Stromal cell of bone marrow (primary cell): Measurements from ENCODE around the gene SSBP4.
A peak's percentile ranks its signal among the peaks of the same experiment; 100 is the strongest.

Experiments
- DNase-seq: peaks from one replicate; pipeline ENCODE4 v3.0.0-alpha.2; 2012; ENCODE audit warnings: low read depth

SSBP4 gene

DNA sequence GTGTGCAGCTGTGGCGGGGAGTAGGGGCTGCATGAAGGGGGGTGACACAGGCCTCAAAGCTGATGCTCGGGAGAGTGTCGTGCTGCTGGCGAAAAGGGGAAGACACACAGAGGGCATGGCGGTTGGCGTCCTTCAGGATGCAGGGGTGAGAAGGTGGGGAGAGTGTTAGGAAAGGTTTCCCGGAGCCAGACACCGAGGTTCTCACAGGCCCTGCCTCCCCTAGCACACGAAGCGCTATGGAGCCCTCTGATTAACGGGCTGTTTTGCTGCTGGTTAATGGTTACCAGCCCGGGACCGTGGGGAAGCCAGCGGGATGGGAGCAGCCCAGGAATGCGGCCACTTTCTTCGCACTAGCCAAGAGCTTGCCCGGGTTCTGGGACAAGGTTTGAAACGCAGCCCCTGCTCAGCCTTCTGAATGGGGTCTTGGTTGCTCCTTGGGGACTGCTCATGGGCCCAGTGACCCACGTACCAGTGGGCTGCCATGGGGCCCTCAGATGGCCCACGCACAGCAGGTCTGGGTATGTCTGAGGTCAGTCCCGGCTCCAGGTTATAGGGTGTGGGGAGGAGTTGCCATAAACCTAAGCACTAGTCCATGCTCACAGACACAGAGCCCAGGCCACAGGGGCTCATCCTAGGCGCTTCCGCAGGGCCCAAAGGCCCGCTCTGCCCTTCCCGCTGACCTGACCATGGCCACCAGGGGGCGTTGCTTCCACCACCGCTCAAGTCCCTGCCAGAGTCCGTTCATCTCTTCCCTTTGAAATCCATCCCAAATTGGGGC is 50.1 kb downstream of the SSBP4 start:
- no peak for DNase-seq

DNA sequence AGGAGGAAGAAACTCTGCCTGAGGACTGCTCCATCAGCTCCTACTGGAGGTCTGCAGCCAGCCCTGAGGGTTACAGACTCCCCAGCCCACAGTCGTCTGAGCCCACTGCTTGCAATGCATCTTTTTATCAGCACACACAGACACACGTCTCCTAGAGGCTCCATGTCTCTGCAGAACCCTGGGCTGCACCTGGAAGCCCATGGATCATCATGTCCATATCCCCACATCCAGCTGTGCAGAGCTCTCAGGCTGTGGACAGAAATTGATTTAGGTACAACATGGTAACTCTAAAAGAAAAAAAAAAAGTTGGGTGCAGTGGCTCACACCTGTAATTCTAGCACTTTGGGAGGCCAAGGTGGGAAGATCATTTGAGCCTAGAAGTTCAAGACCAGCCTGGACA is 51.6 kb downstream of the SSBP4 start:
- DNase-seq = no peak

DNA sequence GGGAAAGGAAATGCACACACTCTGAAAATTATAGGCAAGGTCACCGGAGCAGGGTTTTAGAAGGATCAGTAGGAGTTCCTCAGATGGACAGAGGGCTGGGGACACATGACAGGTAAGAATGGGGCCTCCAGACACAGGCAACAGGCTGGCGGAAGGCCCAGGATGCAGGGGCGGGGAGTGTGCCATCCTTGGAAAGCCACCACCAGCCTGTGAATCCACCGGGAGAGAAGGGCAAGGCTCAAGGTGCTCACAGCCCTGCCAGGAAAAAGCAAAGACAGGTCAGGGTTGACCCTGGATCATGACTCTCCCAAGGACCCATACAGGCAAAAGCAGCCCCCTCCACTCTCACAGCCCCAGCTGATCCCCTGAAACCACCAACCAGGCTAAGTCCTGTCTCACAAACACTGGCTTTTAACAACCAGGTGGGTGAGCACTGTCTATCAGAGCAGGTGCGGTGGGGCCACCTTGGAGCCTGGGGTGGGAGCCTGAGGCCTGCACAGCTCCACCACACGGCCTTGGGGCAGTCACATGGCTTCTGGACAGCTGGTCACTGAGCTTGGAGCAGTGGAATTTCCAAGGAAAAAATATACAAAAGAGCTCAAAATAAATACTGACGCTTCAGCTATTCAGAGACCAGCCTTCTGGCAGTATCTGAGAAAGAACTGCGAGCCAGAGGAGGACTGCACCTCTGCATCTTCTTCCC is 54.0 kb downstream of the SSBP4 start:
- DNase-seq = no peak

GRCh38 chr19:18473706-18474087 is 54.5 kb downstream of the SSBP4 start:
- DNase-seq = no peak

- no peak for DNase-seq
These were observed 55.2 kb downstream of the SSBP4 start for GRCh38 chr19:18474366-18474887.

DNA sequence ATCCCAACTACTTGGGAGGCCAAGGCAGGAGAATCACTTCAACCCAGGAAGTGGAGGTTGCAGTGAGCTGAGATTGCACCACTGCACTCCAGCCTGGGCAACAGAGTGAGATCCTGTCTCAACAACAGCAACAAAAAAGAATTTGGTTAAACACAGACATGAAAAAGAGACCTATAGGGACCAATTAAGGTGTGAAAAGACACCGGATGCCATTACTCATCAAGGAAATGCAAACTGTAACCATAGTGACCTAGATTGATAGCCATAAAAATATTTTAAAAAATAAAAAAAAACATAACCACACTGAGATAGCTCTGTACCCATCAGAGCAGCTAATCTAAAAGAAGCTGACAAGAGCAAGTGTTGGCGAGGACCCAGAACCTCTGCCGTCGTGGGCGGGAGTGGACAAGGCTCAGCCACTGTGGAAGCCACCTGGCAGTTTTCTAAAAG is 55.8 kb downstream of the SSBP4 start:
- DNase-seq = no peak

DNA sequence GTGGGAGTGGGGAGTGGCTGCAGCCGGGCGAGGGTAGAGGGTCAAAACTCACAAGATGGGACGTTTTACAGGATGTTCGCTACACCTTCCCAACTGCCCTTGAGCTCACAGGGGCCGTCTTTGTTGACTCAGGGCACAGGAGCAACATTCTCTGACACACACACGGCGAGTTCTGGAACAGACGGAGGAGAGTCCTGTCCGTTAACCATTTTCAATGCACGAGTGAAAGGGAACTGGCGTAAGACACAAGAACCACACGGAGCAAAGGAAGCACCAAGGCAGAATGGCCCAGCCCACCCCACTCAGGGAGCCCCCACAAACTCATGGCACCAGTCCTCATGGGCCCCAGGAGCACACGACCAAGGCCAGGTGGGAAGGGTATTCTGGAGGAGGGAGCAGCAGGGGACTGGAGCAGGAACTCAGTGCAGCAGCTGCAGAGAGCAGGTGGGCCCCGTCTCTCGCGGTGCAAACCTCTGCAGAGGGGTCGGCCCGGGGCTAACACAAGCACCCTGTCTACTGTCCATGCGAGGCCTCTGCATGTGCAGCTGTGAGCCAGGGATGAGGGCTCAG is 56.6 kb downstream of the SSBP4 start:
- no peak for DNase-seq

GRCh38 chr19:18476507-18477041 is 57.4 kb downstream of the SSBP4 start:
- DNase-seq = no peak

DNA sequence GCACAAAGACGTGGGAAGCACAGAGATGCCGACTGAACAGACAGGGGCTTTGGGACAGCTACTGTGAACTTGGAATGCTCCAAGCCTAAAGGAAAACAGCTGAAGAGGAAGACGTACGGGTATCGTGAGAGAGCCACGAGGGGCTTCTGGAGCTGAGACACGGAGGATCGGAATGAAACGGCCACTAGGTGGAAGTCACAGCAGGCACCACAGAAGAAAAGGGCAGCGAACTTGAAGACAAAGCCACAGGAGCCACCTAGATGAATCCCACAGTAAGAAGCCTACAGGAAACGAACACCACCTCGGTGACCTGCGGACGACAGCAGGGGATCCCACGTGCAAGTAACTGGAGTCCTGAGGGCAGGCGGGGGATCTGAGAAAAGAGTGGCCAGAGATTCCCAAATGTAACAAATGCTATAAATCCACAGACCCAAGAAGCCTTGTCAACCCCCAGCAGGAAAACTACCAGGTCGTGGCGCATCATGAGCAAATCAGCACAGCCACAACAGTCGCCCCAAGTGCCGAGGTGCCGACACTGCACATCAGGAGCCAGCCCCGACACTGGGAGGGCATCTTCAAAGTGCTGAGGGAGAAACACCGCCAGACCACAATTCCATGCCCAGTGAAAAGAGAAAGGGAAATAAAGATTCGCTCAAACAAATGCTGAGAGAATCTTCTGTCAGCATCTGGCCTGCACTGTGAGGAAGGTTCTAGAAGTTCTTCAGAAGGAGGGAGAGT is 58.0 kb downstream of the SSBP4 start:
- DNase-seq = no peak

GRCh38 chr19:18477974-18478373 is 58.8 kb downstream of the SSBP4 start:
- no peak for DNase-seq

GRCh38 chr19:18478545-18479311 is 59.5 kb downstream of the SSBP4 start:
- DNase-seq = peak; percentile 65

GRCh38 chr19:18480006-18480691 is 61.0 kb downstream of the SSBP4 start:
- DNase-seq = peak; percentile 54

DNA sequence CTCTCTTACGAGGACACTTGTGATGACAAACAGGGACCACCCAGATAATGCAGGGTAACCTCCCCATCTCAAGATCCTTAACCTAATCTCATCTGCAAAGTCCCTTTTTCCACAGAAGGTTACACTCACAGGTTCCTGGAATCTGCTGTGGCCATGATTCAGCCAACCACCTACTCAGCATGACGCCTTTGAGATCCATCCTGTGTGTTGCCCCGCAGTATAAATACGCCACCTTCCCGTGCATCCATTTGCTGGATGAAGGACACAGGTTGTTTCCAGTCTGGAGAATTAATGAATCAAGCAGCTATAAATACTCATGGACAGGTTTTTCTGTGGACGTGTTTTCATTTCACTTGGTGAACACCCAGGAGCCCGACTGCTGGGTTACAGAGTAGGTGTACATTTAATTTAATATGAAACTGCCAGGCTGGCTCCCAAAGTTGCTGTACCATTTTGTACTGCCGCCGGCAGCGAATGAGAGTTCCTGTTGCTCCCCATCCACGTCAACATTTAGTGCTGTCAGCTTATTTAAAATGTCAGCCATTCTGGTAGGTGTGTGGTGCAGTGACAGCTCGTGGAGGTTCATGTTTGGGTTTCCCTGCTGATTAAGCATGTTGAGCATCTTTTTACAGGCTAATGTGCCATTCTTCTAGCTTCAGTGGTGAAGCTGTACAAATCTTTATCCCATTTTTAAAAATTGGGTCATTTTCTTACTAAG is 62.5 kb downstream of the SSBP4 start:
- DNase-seq = no peak

DNA sequence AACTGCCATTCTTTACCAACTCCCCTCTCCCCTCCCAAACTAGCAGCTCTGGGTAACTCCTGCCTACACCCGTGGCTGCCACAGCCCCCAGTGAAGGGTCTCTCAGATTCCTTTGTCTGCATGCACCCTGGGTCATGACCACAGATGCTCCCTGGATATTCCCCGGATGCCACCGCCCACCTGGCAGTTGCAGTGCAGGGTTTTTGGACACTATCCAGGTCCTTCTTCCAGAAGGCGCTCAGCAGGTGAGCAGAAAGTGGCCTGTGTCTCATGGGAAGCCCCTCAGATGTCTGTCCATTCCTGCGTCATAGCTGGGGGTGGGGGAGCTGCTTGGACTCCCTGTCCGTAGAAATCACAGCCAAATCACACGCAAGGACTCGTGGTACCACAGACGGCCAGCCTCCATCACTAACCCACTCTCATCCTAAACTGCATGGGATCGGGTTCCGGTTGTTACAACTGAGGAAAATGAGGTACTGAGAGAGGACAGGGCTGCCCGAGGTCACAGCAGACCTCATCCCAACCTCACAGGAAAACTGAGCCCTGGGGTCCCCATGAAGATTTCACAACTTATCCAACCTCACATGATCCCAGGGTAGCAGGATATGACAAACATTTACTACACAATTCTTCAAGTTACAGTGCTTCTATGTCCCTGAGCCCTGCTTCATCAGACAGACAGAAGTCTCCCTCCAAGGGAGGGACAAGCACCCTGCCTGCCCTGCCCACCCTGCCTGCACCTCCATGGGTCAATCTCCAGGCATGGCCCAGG is 64.1 kb downstream of the SSBP4 start:
- no peak for DNase-seq
